OCI-LY7 (cell line): ENCODE measurements around the gene ARMC9. TPM values are rescaled to one million over a fixed set of nuclear protein-coding genes. Genes with fewer than 3 reads are reported as not detected.

Source experiments
- BruUV-seq: library from RNA; stranded (reverse); fragments of 400-500 nt; replicated peaks from 2 replicates; lab custom pipeline; 2021; lab: Mats Ljungman, UMichigan
- CTCF ChIA-PET: fragments of 300-600 bp; sonication (Branson Sonifier 250); formaldehyde crosslinking; loops from one replicate; lab custom pipeline; 2022; ENCODE audit warnings: antibody characterized with exemption; ENCODE audit not compliant: unreplicated experiment; lab: Charles Lee
- POLR2A ChIA-PET: fragments of 300-600 bp; sonication (Branson Sonifier 250); formaldehyde crosslinking; loops from one replicate; lab custom pipeline; 2022; ENCODE audit warnings: antibody characterized with exemption; lab: Charles Lee
- DNase-seq: peaks from one replicate; pipeline ENCODE4 v3.0.0-alpha.2; 2015; ENCODE audit warnings: low spot score
- H2AFZ ChIP-seq: fragments of 200-600 bp; sonication (generic), shearing (Covaris generic); 2 replicates; pipeline ENCODE4 v1.6.1; 2014; ENCODE audit warnings: mild to moderate bottlenecking, antibody characterized with exemption, low read length, moderate library complexity
- H3K27ac ChIP-seq: fragments of 200-600 bp; sonication (generic); 2 replicates; pipeline ENCODE4 v1.5.1; 2014; ENCODE audit warnings: mixed run types, low read depth, mild to moderate bottlenecking, moderate library complexity, low read length, inconsistent platforms; ENCODE audit not compliant: poor library complexity, severe bottlenecking
- H3K36me3 ChIP-seq: fragments of 200-600 bp; sonication (generic); 2 replicates; pipeline ENCODE4 v1.6.1; 2014; ENCODE audit warnings: mild to moderate bottlenecking, antibody characterized with exemption, low read length, moderate library complexity, mixed read lengths; ENCODE audit not compliant: insufficient read depth
- H3K4me1 ChIP-seq: fragments of 200-600 bp; sonication (generic); 2 replicates; pipeline ENCODE4 v1.5.1; 2014; ENCODE audit warnings: mild to moderate bottlenecking, low read length; ENCODE audit not compliant: insufficient read depth, poor library complexity, severe bottlenecking
- H3K4me2 ChIP-seq: fragments of 200-600 bp; sonication (generic); 2 replicates; pipeline ENCODE4 v1.6.1; 2014; ENCODE audit warnings: mild to moderate bottlenecking, low read length
- H3K4me3 ChIP-seq: fragments of 200-600 bp; sonication (generic); 2 replicates; pipeline ENCODE4 v1.5.1; 2014; ENCODE audit warnings: mild to moderate bottlenecking, low read depth, low read length; ENCODE audit not compliant: poor library complexity, severe bottlenecking
- H3K79me2 ChIP-seq: fragments of 200-600 bp; sonication (generic); 2 replicates; pipeline ENCODE4 v1.6.1; 2016; ENCODE audit warnings: low read depth, mild to moderate bottlenecking, low read length, moderate library complexity, mixed read lengths; ENCODE audit not compliant: insufficient read depth
- H3K9me2 ChIP-seq: fragments of 200-600 bp; sonication (generic); 2 replicates; pipeline ENCODE4 v1.6.1; 2016; ENCODE audit warnings: mild to moderate bottlenecking, low read length, mixed read lengths; ENCODE audit not compliant: insufficient read depth
- H3K9me3 ChIP-seq: fragments of 200-600 bp; sonication (generic); 2 replicates; pipeline ENCODE4 v1.6.1; 2014; ENCODE audit warnings: mild to moderate bottlenecking, mixed run types, low read length, mixed read lengths
- H4K20me1 ChIP-seq: fragments of 200-600 bp; sonication (generic); 2 replicates; pipeline ENCODE4 v1.6.1; 2014; ENCODE audit warnings: mild to moderate bottlenecking, antibody characterized with exemption, low read length, moderate library complexity, mixed read lengths; ENCODE audit not compliant: insufficient read depth
- CTCF ChIP-seq: fragments of 200-600 bp; sonication (generic); conservative IDR thresholded peaks from 2 replicates; pipeline ENCODE4 v1.5.1; 2014; ENCODE audit warnings: mild to moderate bottlenecking, antibody characterized with exemption, low read length, moderate library complexity, mixed read lengths
- EZH2phosphoT487 ChIP-seq: fragments of 200-600 bp; sonication (generic); IDR thresholded peaks from 2 replicates; pipeline ENCODE4 v1.6.1; 2018; ENCODE audit warnings: low read depth, borderline replicate concordance, mild to moderate bottlenecking, mixed run types, antibody characterized with exemption, low read length, moderate library complexity, mixed read lengths
- intact Hi-C: fragments of 100-400 bp; cut with micrococcal nuclease; formaldehyde crosslinking; loops from one replicate; pipeline ENCODE4 v1.10.0; 2022; ENCODE audit not compliant: unreplicated experiment
- total RNA-seq, 2 experiments: library from RNA; depleted of rRNA in 1 of 2; stranded (reverse); fragments of >200 nt in 1 of 2; shearing (Covaris generic) in 1 of 2; gene quantifications; 2 replicates each; pipeline ENCODE4 v1.2.3, GENCODE V29; 2014 to 2022

ARMC9 gene
- total RNA-seq, 2 experiments from 2014 or later: 6.6 to 12.2 TPM

- Histone ChIP-seq H3K4me3 (no peak overlapping the region), H3K79me2 (no peaks in the 10 kb centered on the region), H3K4me1 (no peaks in the 10 kb centered on the region), H3K9me3 (no peaks in the 10 kb centered on the region), H4K20me1 (no peaks in the 10 kb centered on the region), H3K4me2 (no peak overlapping the region), H3K9me2 (no peaks in the 10 kb centered on the region), H3K27ac (no peak overlapping the region), H2AFZ (no peak overlapping the region), H3K36me3 (no peaks in the 10 kb centered on the region)
- TF ChIP-seq CTCF (no peak), EZH2phosphoT487 (no peak)
- no peak for DNase-seq
- intact Hi-C loops: no loop called here
- ChIA-PET POLR2A (no interaction called here), CTCF (no interaction called here)
- no TSS peak for BruUV-seq
Measured at GRCh38 chr2:231259104-231259503, 60.7 kb downstream of the ARMC9 start.

GRCh38 chr2:231260442-231261208 is 62.2 kb downstream of the ARMC9 start:
- Histone ChIP-seq H3K36me3 (no peaks in the 10 kb centered on the region), H4K20me1 (no peaks in the 10 kb centered on the region), H3K4me2 (no peak overlapping the region), H3K27ac (no peak overlapping the region), H3K9me3 (no peaks in the 10 kb centered on the region), H3K4me1 (no peaks in the 10 kb centered on the region), H3K79me2 (no peaks in the 10 kb centered on the region), H2AFZ (no peak overlapping the region), H3K4me3 (no peak overlapping the region), H3K9me2 (no peaks in the 10 kb centered on the region)
- intact Hi-C loops: no loop called here
- no peak for DNase-seq
- no peak for TF ChIP-seq CTCF
- no peak for TF ChIP-seq EZH2phosphoT487
- POLR2A ChIA-PET: interaction anchor here (0.6 to 1.0 kb wide), 2 partner anchors 24 to 490 kb away, joined by 3 read pairs; no protein-coding TSS in a partner anchor
- CTCF ChIA-PET: no interaction called here
- no TSS peak for BruUV-seq

- Histone ChIP-seq H3K79me2 (no peaks in the 10 kb centered on the region), H4K20me1 (no peaks in the 10 kb centered on the region), H3K4me2 (no peak overlapping the region), H3K27ac (no peak overlapping the region), H3K9me3 (no peaks in the 10 kb centered on the region), H2AFZ (no peak overlapping the region), H3K9me2 (no peaks in the 10 kb centered on the region), H3K4me1 (no peaks in the 10 kb centered on the region), H3K4me3 (no peak overlapping the region), H3K36me3 (no peaks in the 10 kb centered on the region)
- ChIA-PET POLR2A (no interaction called here), CTCF (no interaction called here)
- intact Hi-C loops: no loop called here
- TF ChIP-seq CTCF (no peak), EZH2phosphoT487 (no peak)
- BruUV-seq: no TSS peak
- no peak for DNase-seq
Measured at GRCh38 chr2:231263118-231263831, 64.8 kb downstream of the ARMC9 start.
